Transverse colon (tissue), 4 donors: ENCODE measurements around the gene ZNF808. TPM values are rescaled to one million over a fixed set of nuclear protein-coding genes. Genes with fewer than 3 reads are reported as not detected.
"Not testable (repeated sequence)": the region's sequence is repeated elsewhere in the genome, so short reads cannot be mapped to it uniquely, and the experiment has no call there.

ENCODE experiments used
- DNase-seq: peaks from one replicate; pipeline ENCODE4 v3.0.0-alpha.2; 2019
- H3K27ac ChIP-seq, 4 donors: fragments of 200-600 bp; sonication (generic); 2 replicates each; pipeline ENCODE4 v1.5.1; 2016 to 2018; ENCODE audit warnings: inconsistent platforms in 4 of 4
- H3K27me3 ChIP-seq: fragments of 200-600 bp; sonication (generic); 2 replicates; pipeline ENCODE4 v1.5.1; 2017; ENCODE audit warnings: inconsistent platforms
- H3K36me3 ChIP-seq, 4 donors: fragments of 200-600 bp; sonication (generic); 2 replicates each; pipeline ENCODE4 v1.5.1; 2017 to 2019; ENCODE audit warnings: inconsistent platforms in 4 of 4
- H3K4me1 ChIP-seq, 4 donors: fragments of 200-600 bp; sonication (generic); 2 replicates each; pipeline ENCODE4 v1.5.1; 2017 to 2020; ENCODE audit warnings: inconsistent platforms in 4 of 4
- H3K4me3 ChIP-seq, 4 donors: fragments of 200-600 bp; sonication (generic); 1 replicate in 1 of 4; 2 replicates in 3 of 4; pipeline versions ENCODE4 v1.5.1 to v1.6.1; 2017 to 2019; ENCODE audit warnings: inconsistent platforms in 4 of 4
- H3K9me3 ChIP-seq, 2 donors: fragments of 200-600 bp; sonication (generic); 2 replicates each; pipeline ENCODE4 v1.5.1; 2017 to 2019; ENCODE audit warnings: inconsistent platforms in 2 of 2
- EP300 ChIP-seq: sonication (generic); formaldehyde crosslinking; IDR thresholded peaks from one replicate; pipeline ENCODE4 v1.6.1; 2017; ENCODE audit warnings: antibody characterized with exemption, low read depth
- POLR2A ChIP-seq: fragments of 450-650 bp; IDR thresholded peaks from one replicate; pipeline ENCODE4 v1.6.1; 2016; ENCODE audit warnings: antibody characterized with exemption, mild to moderate bottlenecking, moderate library complexity
- POLR2AphosphoS5 ChIP-seq, 3 donors: sonication (generic); formaldehyde crosslinking; IDR thresholded peaks; one replicate each; pipeline ENCODE4 v1.6.1; 2016; ENCODE audit warnings: antibody characterized with exemption in 3 of 3
- WGBS, 2 donors: methylation state at CpG; one replicate each; pipeline ENCODE4 v1.1.5; 2018; ENCODE audit warnings: low coverage in 1 of 2; 5-methylcytosine and 5-hydroxymethylcytosine counted together
- in situ Hi-C, 4 donors: fragments of 200-750 bp; cut with MboI; loops; one replicate each; pipeline versions ENCODE4 v1.15.0 to v1.15.1; 2017; ENCODE audit warnings: low sequenced_read_pairs in 3 of 4, low pct_ligation_motif_present in 1 of 4, low pct_unique_long_range_greater_than_20kb in 1 of 4
- intact Hi-C: fragments of 100-400 bp; cut with DNase I; formaldehyde crosslinking; loops from one replicate; pipeline ENCODE4 v1.15.1; 2023; ENCODE audit warnings: low total_unique reads
- total RNA-seq, 4 donors: library from RNA; depleted of rRNA; stranded (reverse); fragments of >200 nt; gene quantifications; one replicate each; pipeline ENCODE4 v1.1.0, GENCODE V29; 2016
- TF ChIP-seq, protein P1 (sequence below), 5 experiments: fragments of 200-600 bp in 3 of 5; fragments of 450-650 bp in 2 of 5; sonication (generic) in 3 of 5; IDR thresholded peaks; 1 replicate in 2 of 5; 2 replicates in 3 of 5; pipeline ENCODE4 v1.5.1; 2016 to 2017; ENCODE audit warnings: antibody characterized with exemption in 5 of 5, inconsistent platforms in 3 of 5, mild to moderate bottlenecking in 2 of 5, moderate library complexity in 1 of 5

ZNF808 gene
- total RNA-seq, 4 donors from 2014 or later = 21.5 to 66.6 (median 36.8) TPM

DNA sequence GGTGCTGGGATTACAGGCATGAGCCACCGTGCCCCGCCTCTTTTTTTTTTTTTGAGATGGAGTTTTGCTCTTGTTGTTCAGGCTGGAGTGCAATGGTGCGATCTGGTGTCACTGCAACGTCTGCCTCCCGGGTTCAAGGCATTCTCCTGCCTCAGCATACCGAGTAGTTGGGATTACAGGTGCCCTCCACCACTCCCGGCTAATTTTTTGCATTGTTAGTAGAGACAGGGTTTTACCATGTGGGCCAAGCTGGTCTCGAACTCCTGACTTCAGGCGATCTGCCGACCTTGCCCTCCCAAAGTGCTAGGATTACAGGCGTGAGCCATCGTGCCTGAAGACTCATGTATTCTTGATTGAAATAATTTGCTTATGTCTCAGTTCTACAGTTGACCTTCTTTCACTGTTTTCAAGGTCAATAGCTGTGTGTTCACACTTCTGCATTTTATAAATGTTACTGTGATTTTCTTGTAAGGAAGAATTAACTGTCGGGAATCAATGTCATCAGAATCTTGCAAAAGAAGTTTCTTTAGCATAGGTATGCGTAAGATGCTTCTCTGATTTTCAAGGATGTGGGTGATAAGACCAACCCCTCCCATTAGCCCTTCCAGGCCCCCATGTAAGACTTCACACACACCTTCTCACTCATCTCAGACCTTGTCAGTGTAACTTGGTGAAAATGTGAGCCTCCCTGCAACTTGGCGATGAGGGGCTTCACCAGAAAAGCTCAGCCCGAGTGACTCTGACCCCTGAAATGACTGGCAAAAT, 29.9 kb downstream of the ZNF808 start:
- Histone ChIP-seq H3K27me3 (no peaks in the 10 kb centered on the region), H3K36me3 (peaks cover 5 to 89% (median 42%) of the 10 kb centered on the region in 4 donors), H3K4me3 (no peak overlapping the region), H3K9me3 (peaks cover 82 to 90% of the 10 kb centered on the region in 2 donors), H3K4me1 (no peaks in the 10 kb centered on the region), H3K27ac (no peak overlapping the region)
- intact Hi-C loops (no loop called here), in situ Hi-C loops (no loop called here)
- no peak for DNase-seq
- TF ChIP-seq EP300 = no peak
- WGBS, 2 donors = 92 to 96% methylated on average over 10 to 16 of the region's 16 CpGs

DNA sequence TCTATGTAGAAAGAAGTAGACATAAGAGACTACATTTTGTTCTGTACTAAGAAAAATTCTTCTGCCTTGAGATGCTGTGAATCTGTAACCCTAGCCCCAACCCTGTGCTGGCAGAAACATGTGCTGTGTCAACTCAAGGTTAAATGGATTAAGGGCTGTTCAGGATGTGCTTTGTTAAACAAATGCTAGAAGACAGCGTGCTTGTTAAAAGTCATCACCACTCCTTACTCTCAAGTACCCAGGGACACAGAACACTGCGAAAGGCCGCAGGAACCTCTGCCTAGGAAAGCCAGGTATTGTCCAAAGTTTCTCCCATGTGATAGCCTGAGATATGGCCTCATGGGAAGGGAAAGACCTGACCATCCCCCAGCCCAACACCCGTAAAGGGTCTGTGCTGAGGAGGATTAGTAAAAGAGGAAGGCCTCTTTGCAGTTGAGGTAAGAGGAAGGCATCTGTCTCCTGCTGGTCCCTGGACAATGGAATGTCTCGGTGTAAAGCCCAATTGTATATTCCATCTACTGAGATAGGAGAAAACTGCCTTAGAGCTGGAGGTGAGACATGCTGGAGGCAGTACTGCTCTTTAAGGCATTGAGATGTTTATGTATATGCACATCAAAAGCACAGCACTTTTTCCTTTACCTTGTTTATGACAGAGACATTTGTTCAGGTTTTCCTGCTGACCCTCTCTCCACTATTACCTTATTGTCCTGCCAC, 31.4 kb downstream of the ZNF808 start:
- H3K4me3 ChIP-seq, H3K27ac ChIP-seq, in situ Hi-C loops, DNase-seq, H3K27me3 ChIP-seq, intact Hi-C loops, H3K4me1 ChIP-seq: not testable (repeated sequence)
- Histone ChIP-seq H3K36me3 (peaks cover 0 to 89% (median 33%) of the 10 kb centered on the region in 4 donors), H3K9me3 (peaks cover 81 to 91% of the 10 kb centered on the region in 2 donors)
- 69 to 94% methylated on average over 3 to 5 of the region's 5 CpGs for WGBS, 2 donors

DNA sequence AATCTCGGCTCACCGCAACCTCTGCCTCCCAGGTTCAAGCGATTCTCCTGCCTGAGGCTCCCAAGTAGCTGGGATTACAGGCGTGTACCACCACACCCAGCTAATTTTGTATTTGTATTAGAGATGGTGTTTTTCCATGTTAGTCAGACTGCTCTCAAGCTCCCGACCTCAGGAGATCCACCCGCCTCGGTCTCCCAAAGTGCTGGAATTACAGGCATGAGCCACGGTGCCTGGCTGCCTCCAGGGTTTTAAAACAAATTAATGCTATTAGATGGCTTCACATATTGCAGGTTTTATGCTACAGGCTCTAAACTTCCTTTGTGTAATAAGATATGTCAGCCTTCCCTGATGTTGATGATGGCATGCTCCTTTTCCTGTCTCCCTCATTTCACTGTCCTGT, 34.1 kb downstream of the ZNF808 start:
- H3K27ac ChIP-seq, H3K27me3 ChIP-seq, in situ Hi-C loops, DNase-seq, H3K4me3 ChIP-seq, intact Hi-C loops, H3K4me1 ChIP-seq: not testable (repeated sequence)
- H3K9me3 ChIP-seq = peaks cover 70 to 80% of the 10 kb centered on the region in 2 donors
- H3K36me3 ChIP-seq = peaks cover 0 to 79% (median 29%) of the 10 kb centered on the region in 4 donors
- WGBS, 2 donors = 94 to 95% methylated on average over 4 to 8 of the region's 8 CpGs

DNA sequence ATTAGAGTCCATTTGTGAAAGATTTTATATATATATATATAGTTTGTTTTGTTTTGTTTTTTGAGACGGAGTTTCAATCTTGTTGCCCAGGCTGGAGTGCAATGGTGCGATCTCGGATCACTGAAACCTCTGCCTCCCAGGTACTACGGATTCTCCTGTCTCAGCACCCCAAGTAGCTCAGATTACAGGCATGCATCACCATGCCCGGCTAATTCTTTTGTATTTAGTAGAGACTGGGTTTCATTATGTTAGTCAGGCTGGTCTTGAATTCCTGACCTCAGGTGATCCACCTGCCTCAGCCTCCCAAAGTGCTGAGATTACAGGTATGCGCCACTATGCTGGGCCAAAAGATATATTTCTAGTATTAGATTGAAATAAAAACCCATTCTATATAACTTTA, 38.7 kb downstream of the ZNF808 start:
- Histone ChIP-seq H3K27me3 (no peaks in the 10 kb centered on the region), H3K4me3 (no peak overlapping the region), H3K9me3 (peaks cover 46 to 49% of the 10 kb centered on the region in 2 donors), H3K36me3 (peaks cover 0 to 39% (median 14%) of the 10 kb centered on the region in 4 donors), H3K27ac (no peak overlapping the region), H3K4me1 (peaks cover 0 to 14% (median 9%) of the 10 kb centered on the region in 4 donors)
- intact Hi-C loops (no loop called here), in situ Hi-C loops (no loop called here)
- WGBS, 2 donors = 93 to 95% methylated on average over 4 to 6 of the region's 6 CpGs
- TF ChIP-seq EP300 (no peak), POLR2A (no peak), POLR2AphosphoS5 (IDR thresholded peaks at IDR 0.05) (no peak)
- TF ChIP-seq, protein P1, sequence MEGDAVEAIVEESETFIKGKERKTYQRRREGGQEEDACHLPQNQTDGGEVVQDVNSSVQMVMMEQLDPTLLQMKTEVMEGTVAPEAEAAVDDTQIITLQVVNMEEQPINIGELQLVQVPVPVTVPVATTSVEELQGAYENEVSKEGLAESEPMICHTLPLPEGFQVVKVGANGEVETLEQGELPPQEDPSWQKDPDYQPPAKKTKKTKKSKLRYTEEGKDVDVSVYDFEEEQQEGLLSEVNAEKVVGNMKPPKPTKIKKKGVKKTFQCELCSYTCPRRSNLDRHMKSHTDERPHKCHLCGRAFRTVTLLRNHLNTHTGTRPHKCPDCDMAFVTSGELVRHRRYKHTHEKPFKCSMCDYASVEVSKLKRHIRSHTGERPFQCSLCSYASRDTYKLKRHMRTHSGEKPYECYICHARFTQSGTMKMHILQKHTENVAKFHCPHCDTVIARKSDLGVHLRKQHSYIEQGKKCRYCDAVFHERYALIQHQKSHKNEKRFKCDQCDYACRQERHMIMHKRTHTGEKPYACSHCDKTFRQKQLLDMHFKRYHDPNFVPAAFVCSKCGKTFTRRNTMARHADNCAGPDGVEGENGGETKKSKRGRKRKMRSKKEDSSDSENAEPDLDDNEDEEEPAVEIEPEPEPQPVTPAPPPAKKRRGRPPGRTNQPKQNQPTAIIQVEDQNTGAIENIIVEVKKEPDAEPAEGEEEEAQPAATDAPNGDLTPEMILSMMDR (IDR thresholded peaks at IDR 0.05) = no peak
- DNase-seq = no peak

DNA sequence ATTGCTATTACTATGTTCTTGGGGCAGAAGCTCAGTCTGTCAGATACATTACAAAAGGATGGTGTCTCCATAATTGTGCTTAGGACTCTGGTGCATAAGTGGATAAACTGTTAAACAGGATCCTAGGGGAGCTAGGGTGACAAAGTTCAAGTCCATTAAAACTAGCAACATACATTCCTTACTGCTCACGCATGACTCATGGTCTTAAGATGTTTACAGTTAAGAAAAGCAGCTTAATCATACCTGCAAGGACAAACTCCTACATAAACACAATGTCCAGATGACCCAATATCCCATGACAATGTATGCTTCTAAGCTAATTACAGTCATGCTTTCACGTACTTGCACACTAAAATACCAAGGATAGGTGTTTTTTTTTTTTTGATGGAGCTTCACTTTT, 39.1 kb downstream of the ZNF808 start:
- DNase-seq = no peak

More for the DNA sequence above, 39.1 kb downstream of the ZNF808 start:
- 76 to 84% methylated on average over 2 of the region's 2 CpGs for WGBS, 2 donors
- Histone ChIP-seq H3K4me3 (no peak overlapping the region), H3K36me3 (peaks cover 0 to 36% (median 12%) of the 10 kb centered on the region in 4 donors), H3K27ac (no peak overlapping the region), H3K27me3 (no peaks in the 10 kb centered on the region), H3K4me1 (peaks cover 0 to 19% (median 9%) of the 10 kb centered on the region in 4 donors), H3K9me3 (peaks cover 41 to 44% of the 10 kb centered on the region in 2 donors)
- in situ Hi-C loops = no loop called here
- TF ChIP-seq, protein P1 (IDR thresholded peaks at IDR 0.05) = no peak
- TF ChIP-seq POLR2A = no peak
- no peak for TF ChIP-seq POLR2AphosphoS5 (IDR thresholded peaks at IDR 0.05)
- TF ChIP-seq EP300 = no peak
- intact Hi-C loops = no loop called here
